ENCODE data around the gene ITGA1.

The ITGA1 gene

GRCh38 chr5:52895572-52896413 is 108.1 kb downstream of the ITGA1 start:
- Histone ChIP-seq H3K27ac (ENCODE audit: low read depth, low read length) (peak overlapping the region; percentile 83), H3K4me1 (ENCODE audit: control insufficient read depth in 5 of 5, insufficient read depth in 5 of 5, low read length in 5 of 5) (peaks cover 4 to 49% (median 38%) of the 10 kb centered on the region in 5 donors), H3K27me3 (ENCODE audit: control insufficient read depth in 5 of 5, insufficient read depth in 4 of 5, low read length in 5 of 5) (no peaks in the 10 kb centered on the region), H3K9ac (ENCODE audit: low read length in 5 of 5) (peak overlapping the region in 3 of 5 donors; percentile 21 to 74 (median 55)), H3K36me3 (ENCODE audit: control insufficient read depth in 5 of 5, insufficient read depth in 5 of 5, low read length in 5 of 5) (peaks cover 2 to 21% (median 5%) of the 10 kb centered on the region in 5 donors), H3K4me3 (ENCODE audit: low read depth in 1 of 5, low read length in 5 of 5) (no peak overlapping the region), H3K9me3 (ENCODE audit: control insufficient read depth in 5 of 5, low read length in 5 of 5) (no peaks in the 10 kb centered on the region)

- Histone ChIP-seq H3K36me3 (ENCODE audit: control insufficient read depth in 5 of 5, insufficient read depth in 5 of 5, low read length in 5 of 5) (peaks cover 5 to 25% (median 8%) of the 10 kb centered on the region in 5 donors), H3K4me1 (ENCODE audit: control insufficient read depth in 5 of 5, insufficient read depth in 5 of 5, low read length in 5 of 5) (peaks cover 4 to 49% (median 38%) of the 10 kb centered on the region in 5 donors), H3K27ac (ENCODE audit: low read depth, low read length) (peak overlapping the region; percentile 83), H3K9ac (ENCODE audit: low read length in 5 of 5) (peak overlapping the region in 1 of 5 donors; percentile 55), H3K27me3 (ENCODE audit: control insufficient read depth in 5 of 5, insufficient read depth in 4 of 5, low read length in 5 of 5) (no peaks in the 10 kb centered on the region), H3K9me3 (ENCODE audit: control insufficient read depth in 5 of 5, low read length in 5 of 5) (peaks cover 0 to 3% (median 0%) of the 10 kb centered on the region in 5 donors), H3K4me3 (ENCODE audit: low read depth in 1 of 5, low read length in 5 of 5) (no peak overlapping the region)
Observed at GRCh38 chr5:52896534-52897237, 109.0 kb downstream of the ITGA1 start.

GRCh38 chr5:52897238-52897614 is 109.5 kb downstream of the ITGA1 start:
- peaks cover 0 to 3% (median 0%) of the 10 kb centered on the region in 5 donors for H3K9me3 ChIP-seq (ENCODE audit: control insufficient read depth in 5 of 5, low read length in 5 of 5)
- H3K36me3 ChIP-seq (ENCODE audit: control insufficient read depth in 5 of 5, insufficient read depth in 5 of 5, low read length in 5 of 5) = peaks cover 8 to 30% (median 8%) of the 10 kb centered on the region in 5 donors
- no peak overlapping the region for H3K4me3 ChIP-seq (ENCODE audit: low read depth in 1 of 5, low read length in 5 of 5)
- H3K9ac ChIP-seq (ENCODE audit: low read length in 5 of 5) = no peak overlapping the region
- no peaks in the 10 kb centered on the region for H3K27me3 ChIP-seq (ENCODE audit: control insufficient read depth in 5 of 5, insufficient read depth in 4 of 5, low read length in 5 of 5)
- peak overlapping the region; percentile 83 for H3K27ac ChIP-seq (ENCODE audit: low read depth, low read length)
- peaks cover 4 to 49% (median 38%) of the 10 kb centered on the region in 5 donors for H3K4me1 ChIP-seq (ENCODE audit: control insufficient read depth in 5 of 5, insufficient read depth in 5 of 5, low read length in 5 of 5)

- peaks cover 0 to 3% (median 0%) of the 10 kb centered on the region in 5 donors for H3K9me3 ChIP-seq (ENCODE audit: control insufficient read depth in 5 of 5, low read length in 5 of 5)
- H3K9ac ChIP-seq (ENCODE audit: low read length in 5 of 5) = no peak overlapping the region
- H3K27me3 ChIP-seq (ENCODE audit: control insufficient read depth in 5 of 5, insufficient read depth in 4 of 5, low read length in 5 of 5) = no peaks in the 10 kb centered on the region
- H3K36me3 ChIP-seq (ENCODE audit: control insufficient read depth in 5 of 5, insufficient read depth in 5 of 5, low read length in 5 of 5) = peaks cover 11 to 33% (median 12%) of the 10 kb centered on the region in 5 donors
- H3K27ac ChIP-seq (ENCODE audit: low read depth, low read length) = no peak overlapping the region
- H3K4me1 ChIP-seq (ENCODE audit: control insufficient read depth in 5 of 5, insufficient read depth in 5 of 5, low read length in 5 of 5) = peaks cover 4 to 33% (median 30%) of the 10 kb centered on the region in 5 donors
- no peak overlapping the region for H3K4me3 ChIP-seq (ENCODE audit: low read depth in 1 of 5, low read length in 5 of 5)
Observed at GRCh38 chr5:52898961-52899680, 111.4 kb downstream of the ITGA1 start.

GRCh38 chr5:52903142-52903541 is 115.4 kb downstream of the ITGA1 start:
- peaks cover 0 to 3% (median 0%) of the 10 kb centered on the region in 5 donors for H3K9me3 ChIP-seq (ENCODE audit: control insufficient read depth in 5 of 5, low read length in 5 of 5)
- no peak overlapping the region for H3K27ac ChIP-seq (ENCODE audit: low read depth, low read length)
- no peaks in the 10 kb centered on the region for H3K27me3 ChIP-seq (ENCODE audit: control insufficient read depth in 5 of 5, insufficient read depth in 4 of 5, low read length in 5 of 5)
- no peak overlapping the region for H3K9ac ChIP-seq (ENCODE audit: low read length in 5 of 5)
- peaks cover 9 to 37% (median 13%) of the 10 kb centered on the region in 5 donors for H3K36me3 ChIP-seq (ENCODE audit: control insufficient read depth in 5 of 5, insufficient read depth in 5 of 5, low read length in 5 of 5)
- H3K4me1 ChIP-seq (ENCODE audit: control insufficient read depth in 5 of 5, insufficient read depth in 5 of 5, low read length in 5 of 5) = peaks cover 0 to 7% (median 2%) of the 10 kb centered on the region in 5 donors
- no peak overlapping the region for H3K4me3 ChIP-seq (ENCODE audit: low read depth in 1 of 5, low read length in 5 of 5)

GRCh38 chr5:52906343-52906742 is 118.6 kb downstream of the ITGA1 start:
- no peak overlapping the region for H3K4me3 ChIP-seq (ENCODE audit: low read depth in 1 of 5, low read length in 5 of 5)
- peaks cover 0 to 17% (median 15%) of the 10 kb centered on the region in 5 donors for H3K4me1 ChIP-seq (ENCODE audit: control insufficient read depth in 5 of 5, insufficient read depth in 5 of 5, low read length in 5 of 5)
- H3K27ac ChIP-seq (ENCODE audit: low read depth, low read length) = no peak overlapping the region
- peaks cover 4 to 22% (median 9%) of the 10 kb centered on the region in 5 donors for H3K36me3 ChIP-seq (ENCODE audit: control insufficient read depth in 5 of 5, insufficient read depth in 5 of 5, low read length in 5 of 5)
- no peak overlapping the region for H3K9ac ChIP-seq (ENCODE audit: low read length in 5 of 5)
- H3K9me3 ChIP-seq (ENCODE audit: control insufficient read depth in 5 of 5, low read length in 5 of 5) = no peaks in the 10 kb centered on the region
- H3K27me3 ChIP-seq (ENCODE audit: control insufficient read depth in 5 of 5, insufficient read depth in 4 of 5, low read length in 5 of 5) = no peaks in the 10 kb centered on the region

GRCh38 chr5:52906845-52907244 is 119.1 kb downstream of the ITGA1 start:
- peaks cover 0 to 17% (median 15%) of the 10 kb centered on the region in 5 donors for H3K4me1 ChIP-seq (ENCODE audit: control insufficient read depth in 5 of 5, insufficient read depth in 5 of 5, low read length in 5 of 5)
- H3K4me3 ChIP-seq (ENCODE audit: low read depth in 1 of 5, low read length in 5 of 5) = no peak overlapping the region
- no peaks in the 10 kb centered on the region for H3K27me3 ChIP-seq (ENCODE audit: control insufficient read depth in 5 of 5, insufficient read depth in 4 of 5, low read length in 5 of 5)
- peaks cover 4 to 18% (median 9%) of the 10 kb centered on the region in 5 donors for H3K36me3 ChIP-seq (ENCODE audit: control insufficient read depth in 5 of 5, insufficient read depth in 5 of 5, low read length in 5 of 5)
- no peak overlapping the region for H3K9ac ChIP-seq (ENCODE audit: low read length in 5 of 5)
- H3K9me3 ChIP-seq (ENCODE audit: control insufficient read depth in 5 of 5, low read length in 5 of 5) = no peaks in the 10 kb centered on the region
- no peak overlapping the region for H3K27ac ChIP-seq (ENCODE audit: low read depth, low read length)

GRCh38 chr5:52909192-52909591 is 121.5 kb downstream of the ITGA1 start:
- Histone ChIP-seq H3K4me1 (ENCODE audit: control insufficient read depth in 5 of 5, insufficient read depth in 5 of 5, low read length in 5 of 5) (peaks cover 0 to 17% (median 15%) of the 10 kb centered on the region in 5 donors), H3K36me3 (ENCODE audit: control insufficient read depth in 5 of 5, insufficient read depth in 5 of 5, low read length in 5 of 5) (peaks cover 0 to 11% (median under 1%) of the 10 kb centered on the region in 5 donors), H3K27ac (ENCODE audit: low read depth, low read length) (peak overlapping the region; percentile 31), H3K9ac (ENCODE audit: low read length in 5 of 5) (peak overlapping the region in 1 of 5 donors; percentile 27), H3K27me3 (ENCODE audit: control insufficient read depth in 5 of 5, insufficient read depth in 4 of 5, low read length in 5 of 5) (no peaks in the 10 kb centered on the region), H3K4me3 (ENCODE audit: low read depth in 1 of 5, low read length in 5 of 5) (no peak overlapping the region), H3K9me3 (ENCODE audit: control insufficient read depth in 5 of 5, low read length in 5 of 5) (no peaks in the 10 kb centered on the region)

- Histone ChIP-seq H3K27me3 (ENCODE audit: control insufficient read depth in 5 of 5, insufficient read depth in 4 of 5, low read length in 5 of 5) (no peaks in the 10 kb centered on the region), H3K27ac (ENCODE audit: low read depth, low read length) (peak overlapping the region; percentile 31), H3K4me3 (ENCODE audit: low read depth in 1 of 5, low read length in 5 of 5) (no peak overlapping the region)
Observed at GRCh38 chr5:52910071-52910470, 122.4 kb downstream of the ITGA1 start.

More at GRCh38 chr5:52910071-52910470, 122.4 kb downstream of the ITGA1 start:
- Histone ChIP-seq H3K36me3 (ENCODE audit: control insufficient read depth in 5 of 5, insufficient read depth in 5 of 5, low read length in 5 of 5) (peaks cover 0 to 11% (median 0%) of the 10 kb centered on the region in 5 donors), H3K9me3 (ENCODE audit: control insufficient read depth in 5 of 5, low read length in 5 of 5) (no peaks in the 10 kb centered on the region), H3K9ac (ENCODE audit: low read length in 5 of 5) (peak overlapping the region in 2 of 5 donors; percentile 27 to 41), H3K4me1 (ENCODE audit: control insufficient read depth in 5 of 5, insufficient read depth in 5 of 5, low read length in 5 of 5) (peaks cover 0 to 22% (median 17%) of the 10 kb centered on the region in 5 donors)

Measured in subcutaneous abdominal adipose tissue (tissue), 5 donors.